OCI-LY1 (cell line): ENCODE data around the gene PCDHGA11.
"Not testable (repeated sequence)": the region's sequence is repeated elsewhere in the genome, so short reads cannot be mapped to it uniquely, and the experiment has no call there.

ENCODE experiments used
- H2AFZ ChIP-seq: fragments of 200-600 bp; sonication (generic), shearing (Covaris generic); 2 replicates; pipeline ENCODE4 v1.6.0; 2014; ENCODE audit warnings: antibody characterized with exemption, mild to moderate bottlenecking, low read length
- H3F3A ChIP-seq: fragments of 200-600 bp; sonication (generic), shearing (Covaris generic); 2 replicates; pipeline ENCODE4 v1.6.0; 2014; ENCODE audit warnings: mild to moderate bottlenecking, antibody characterized with exemption, low read length, moderate library complexity; ENCODE audit not compliant: insufficient read depth
- H3K27ac ChIP-seq: fragments of 200-600 bp; sonication (generic); 2 replicates; pipeline ENCODE4 v1.5.1; 2014; ENCODE audit warnings: low read length, mixed run types, mild to moderate bottlenecking, low read depth; ENCODE audit not compliant: poor library complexity, severe bottlenecking
- H3K27me3 ChIP-seq: fragments of 200-600 bp; sonication (generic); 2 replicates; pipeline ENCODE4 v1.6.0; 2014; ENCODE audit warnings: antibody characterized with exemption, mild to moderate bottlenecking, low read length, moderate library complexity; ENCODE audit not compliant: insufficient read depth
- H3K36me3 ChIP-seq: fragments of 200-600 bp; sonication (generic); 2 replicates; pipeline ENCODE4 v1.6.1; 2014; ENCODE audit warnings: mild to moderate bottlenecking, antibody characterized with exemption, low read length, moderate library complexity, mixed read lengths; ENCODE audit not compliant: insufficient read depth
- H3K4me1 ChIP-seq: fragments of 200-600 bp; sonication (generic); 2 replicates; pipeline ENCODE4 v1.5.1; 2014; ENCODE audit warnings: mild to moderate bottlenecking, low read length, moderate library complexity; ENCODE audit not compliant: insufficient read depth, severe bottlenecking
- H3K4me2 ChIP-seq: fragments of 200-600 bp; sonication (generic), shearing (Covaris generic); 2 replicates; pipeline ENCODE4 v1.6.1; 2014; ENCODE audit warnings: low read length
- H3K4me3 ChIP-seq: fragments of 200-600 bp; sonication (generic); 2 replicates; pipeline ENCODE4 v1.5.1; 2014; ENCODE audit warnings: low read length, low read depth, mild to moderate bottlenecking, mixed read lengths; ENCODE audit not compliant: poor library complexity, severe bottlenecking
- H3K79me2 ChIP-seq: fragments of 200-600 bp; shearing (Covaris generic); 2 replicates; pipeline ENCODE4 v1.6.1; 2016; ENCODE audit warnings: mixed run types, low read length, mixed read lengths; ENCODE audit not compliant: insufficient read depth
- H3K9ac ChIP-seq: fragments of 200-600 bp; sonication (generic), shearing (Covaris generic); 2 replicates; pipeline ENCODE4 v1.6.1; 2014; ENCODE audit warnings: mild to moderate bottlenecking, low read length, mixed read lengths
- H3K9me2 ChIP-seq: fragments of 200-600 bp; sonication (generic), shearing (Covaris generic); 2 replicates; pipeline ENCODE4 v1.6.1; 2014; ENCODE audit warnings: low read depth, mild to moderate bottlenecking, low read length, mixed read lengths
- H3K9me3 ChIP-seq: fragments of 200-600 bp; shearing (Covaris generic); 2 replicates; pipeline ENCODE4 v1.6.1; 2014; ENCODE audit warnings: low read length, mixed read lengths
- H4K20me1 ChIP-seq: fragments of 200-600 bp; sonication (generic), shearing (Covaris generic); 2 replicates; pipeline ENCODE4 v1.6.0; 2016; ENCODE audit warnings: mild to moderate bottlenecking, low read length; ENCODE audit not compliant: insufficient read depth
- CTCF ChIP-seq: fragments of 200-600 bp; sonication (generic), shearing (Covaris generic); IDR thresholded peaks from 2 replicates; pipeline ENCODE4 v1.5.1; 2017; ENCODE audit warnings: mild to moderate bottlenecking, antibody characterized with exemption, low read length, moderate library complexity, mixed read lengths
- EZH2 ChIP-seq: fragments of 200-600 bp; sonication (generic), shearing (Covaris generic); IDR thresholded peaks from 2 replicates; pipeline ENCODE4 v1.8.0; 2017; ENCODE audit warnings: borderline replicate concordance, mixed run types, mild to moderate bottlenecking, antibody characterized with exemption, low read length, moderate library complexity, mixed read lengths

PCDHGA11 gene

GRCh38 chr5:141399555-141400258, 21.1 kb upstream of the PCDHGA11 start:
- no peaks in the 10 kb centered on the region for H4K20me1 ChIP-seq
- H3K9me3 ChIP-seq: peaks cover 5% of the 10 kb centered on the region; the same call in 1 of the 2 replicates
- no peak overlapping the region for H3K4me2 ChIP-seq
- no peak overlapping the region for H3K4me3 ChIP-seq
- no peaks in the 10 kb centered on the region for H3K79me2 ChIP-seq
- H3K36me3 ChIP-seq: no peaks in the 10 kb centered on the region
- no peaks in the 10 kb centered on the region for H3K27me3 ChIP-seq
- no peaks in the 10 kb centered on the region for H3K4me1 ChIP-seq
- no peak for TF ChIP-seq EZH2
- no peak for TF ChIP-seq CTCF
- H3K9me2 ChIP-seq: no peaks in the 10 kb centered on the region
- no peak overlapping the region for H3K9ac ChIP-seq
- H3K27ac ChIP-seq: no peak overlapping the region
- no peaks in the 10 kb centered on the region for H3F3A ChIP-seq
- H2AFZ ChIP-seq: no peak overlapping the region

- no peak within 1 kb of the TSS for H2AFZ ChIP-seq
- H3F3A ChIP-seq: no peaks in the 10 kb centered on the region
- no peak within 1 kb of the TSS for H3K27ac ChIP-seq
- H4K20me1 ChIP-seq: no peaks in the 10 kb centered on the region
- no peak within 1 kb of the TSS for H3K9ac ChIP-seq
- TF ChIP-seq EZH2 (no peak), CTCF (no peak)
- H3K9me2 ChIP-seq: no peaks in the 10 kb centered on the region
- no peaks in the 10 kb centered on the region for H3K79me2 ChIP-seq
- H3K4me3 ChIP-seq: no peak within 1 kb of the TSS
- H3K4me1 ChIP-seq: no peaks in the 10 kb centered on the region
- no peaks in the 10 kb centered on the region for H3K36me3 ChIP-seq
- peaks cover 5% of the 10 kb centered on the region; the same call in 1 of the 2 replicates for H3K9me3 ChIP-seq
- no peaks in the 10 kb centered on the region for H3K27me3 ChIP-seq
- H3K4me2 ChIP-seq: no peak within 1 kb of the TSS
Observed at GRCh38 chr5:141402553-141403243, 18.2 kb upstream of the PCDHGA11 start, which contains the start of gene PCDHGA9. Gene PCDHGA9 (plus strand): TSS chr5:141402778. CDS start chr5:141402953, 175 bp downstream.

DNA sequence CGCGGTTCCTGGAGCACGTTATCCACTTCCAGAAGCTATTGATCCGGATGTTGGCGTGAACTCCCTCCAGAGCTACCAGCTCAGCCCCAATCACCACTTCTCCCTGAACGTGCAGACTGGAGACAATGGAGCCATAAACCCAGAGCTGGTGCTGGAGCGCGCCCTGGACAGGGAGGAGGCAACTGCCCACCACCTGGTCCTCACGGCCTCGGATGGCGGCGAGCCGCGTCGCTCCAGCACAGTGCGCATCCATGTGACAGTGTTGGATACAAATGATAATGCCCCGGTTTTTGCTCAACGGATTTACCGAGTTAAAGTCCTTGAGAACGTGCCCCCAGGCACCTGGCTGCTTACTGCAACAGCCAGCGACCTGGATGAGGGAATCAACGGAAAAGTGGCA, 17.5 kb upstream of the PCDHGA11 start:
- H3K9me3 ChIP-seq: peaks cover 5% of the 10 kb centered on the region; the same call in 1 of the 2 replicates
- H3K4me1 ChIP-seq: no peaks in the 10 kb centered on the region
- H3F3A ChIP-seq: no peaks in the 10 kb centered on the region
- H3K9ac ChIP-seq: no peak overlapping the region
- H3K36me3 ChIP-seq: no peaks in the 10 kb centered on the region
- no peak overlapping the region for H2AFZ ChIP-seq
- H3K9me2 ChIP-seq: no peaks in the 10 kb centered on the region
- H3K27ac ChIP-seq: no peak overlapping the region
- no peaks in the 10 kb centered on the region for H4K20me1 ChIP-seq
- no peaks in the 10 kb centered on the region for H3K79me2 ChIP-seq
- no peaks in the 10 kb centered on the region for H3K27me3 ChIP-seq
- no peak overlapping the region for H3K4me3 ChIP-seq
- no peak for TF ChIP-seq EZH2
- TF ChIP-seq CTCF: no peak
- no peak overlapping the region for H3K4me2 ChIP-seq

- not testable (repeated sequence) for H3K79me2 ChIP-seq, H3K4me2 ChIP-seq, H3K27me3 ChIP-seq, H3K9ac ChIP-seq, H3K4me1 ChIP-seq, H3K4me3 ChIP-seq, H3K9me2 ChIP-seq, H3K9me3 ChIP-seq, H2AFZ ChIP-seq, H3K27ac ChIP-seq, H3K36me3 ChIP-seq, H4K20me1 ChIP-seq, H3F3A ChIP-seq
Observed at GRCh38 chr5:141407790-141408505, 12.9 kb upstream of the PCDHGA11 start, which contains the start of gene PCDHGB6. Gene PCDHGB6 (plus strand): TSS chr5:141408021. CDS start chr5:141408203, 182 bp downstream.
